Osteocyte (in vitro differentiated cells): ENCODE results near the gene DOCK1. TPM values are rescaled to one million over a fixed set of nuclear protein-coding genes. Genes with fewer than 3 reads are reported as not detected.
"Not testable (repeated sequence)": the region's sequence is repeated elsewhere in the genome, so short reads cannot be mapped to it uniquely, and the experiment has no call there.

Source experiments
- DNase-seq: peaks from one replicate; pipeline ENCODE4 v3.0.0; 2021; ENCODE audit warnings: mixed read lengths; ENCODE audit not compliant: unreplicated experiment; ENCODE audit errors: extremely low spot score
- H3K27ac Mint-ChIP-seq: one replicate; pipeline ENCODE4 v1.8.0; 2021; ENCODE audit warnings: mild to moderate bottlenecking, mixed read lengths; ENCODE audit not compliant: unreplicated experiment
- H3K27me3 Mint-ChIP-seq: one replicate; pipeline ENCODE4 v1.8.0; 2021; ENCODE audit warnings: mixed read lengths; ENCODE audit not compliant: unreplicated experiment
- H3K36me3 Mint-ChIP-seq: one replicate; pipeline ENCODE4 v1.8.0; 2021; ENCODE audit warnings: mixed read lengths; ENCODE audit not compliant: unreplicated experiment
- H3K4me1 Mint-ChIP-seq: one replicate; pipeline ENCODE4 v1.8.0; 2021; ENCODE audit warnings: mixed read lengths; ENCODE audit not compliant: unreplicated experiment
- H3K4me3 Mint-ChIP-seq: one replicate; pipeline ENCODE4 v1.8.0; 2021; ENCODE audit warnings: mild to moderate bottlenecking, moderate library complexity, mixed read lengths; ENCODE audit not compliant: unreplicated experiment
- H3K9me3 Mint-ChIP-seq: one replicate; pipeline ENCODE4 v1.8.0; 2021; ENCODE audit warnings: mixed read lengths; ENCODE audit not compliant: unreplicated experiment
- CTCF ChIP-seq: fragments of 200-600 bp; sonication (generic); IDR thresholded peaks from 2 replicates; pipeline ENCODE4 v1.5.0; 2021; ENCODE audit warnings: antibody characterized with exemption, mild to moderate bottlenecking, moderate library complexity
- total RNA-seq: library from RNA; stranded (reverse); gene quantifications from 2 replicates; pipeline ENCODE4 v1.2.1, GENCODE V29; 2021

The DOCK1 gene
- total RNA-seq, 1 donor from 2014 or later, result 66.3 TPM

GRCh38 chr10:126910798-126911197, 5.6 kb downstream of the DOCK1 start:
- peaks cover 4% of the 10 kb centered on the region for H3K9me3 Mint-ChIP-seq
- no peaks in the 10 kb centered on the region for H3K27me3 Mint-ChIP-seq
- peaks cover 16% of the 10 kb centered on the region for H3K4me1 Mint-ChIP-seq
- no peak for TF ChIP-seq CTCF
- H3K27ac Mint-ChIP-seq, result no peak overlapping the region
- no peak for DNase-seq
- no peak overlapping the region for H3K4me3 Mint-ChIP-seq
- H3K36me3 Mint-ChIP-seq, result peaks cover 2% of the 10 kb centered on the region

- no peak overlapping the region for H3K27ac Mint-ChIP-seq
- peaks cover 15% of the 10 kb centered on the region for H3K4me1 Mint-ChIP-seq
- no peak overlapping the region for H3K4me3 Mint-ChIP-seq
- peaks cover 4% of the 10 kb centered on the region for H3K9me3 Mint-ChIP-seq
- no peak for TF ChIP-seq CTCF
- H3K36me3 Mint-ChIP-seq, result peaks cover 2% of the 10 kb centered on the region
- DNase-seq, result no peak
- no peaks in the 10 kb centered on the region for H3K27me3 Mint-ChIP-seq
These were observed 6.1 kb downstream of the DOCK1 start for GRCh38 chr10:126911301-126911700.

GRCh38 chr10:126913316-126913715, 8.1 kb downstream of the DOCK1 start:
- peaks cover 4% of the 10 kb centered on the region for H3K9me3 Mint-ChIP-seq
- H3K4me1 Mint-ChIP-seq, result peaks cover 10% of the 10 kb centered on the region
- H3K4me3 Mint-ChIP-seq, result no peak overlapping the region
- peaks cover 2% of the 10 kb centered on the region for H3K36me3 Mint-ChIP-seq
- DNase-seq, result no peak
- no peaks in the 10 kb centered on the region for H3K27me3 Mint-ChIP-seq
- TF ChIP-seq CTCF, result no peak
- H3K27ac Mint-ChIP-seq, result no peak overlapping the region

- H3K4me1 Mint-ChIP-seq, result peaks cover 10% of the 10 kb centered on the region
These were observed 9.3 kb downstream of the DOCK1 start for GRCh38 chr10:126914561-126914960.

GRCh38 chr10:126916952-126917351, 11.7 kb downstream of the DOCK1 start:
- H3K27ac Mint-ChIP-seq, H3K9me3 Mint-ChIP-seq, DNase-seq, H3K27me3 Mint-ChIP-seq, H3K4me3 Mint-ChIP-seq, H3K36me3 Mint-ChIP-seq: not testable (repeated sequence)
- H3K4me1 Mint-ChIP-seq, result peaks cover 10% of the 10 kb centered on the region

More at GRCh38 chr10:126914561-126914960, 9.3 kb downstream of the DOCK1 start:
- H3K27me3 Mint-ChIP-seq, result no peaks in the 10 kb centered on the region
- peaks cover 4% of the 10 kb centered on the region for H3K9me3 Mint-ChIP-seq
- H3K36me3 Mint-ChIP-seq, result peaks cover 2% of the 10 kb centered on the region
- H3K4me3 Mint-ChIP-seq, result no peak overlapping the region
- H3K27ac Mint-ChIP-seq, result no peak overlapping the region
- TF ChIP-seq CTCF, result no peak
- DNase-seq, result no peak

GRCh38 chr10:126917375-126917774, 12.1 kb downstream of the DOCK1 start:
- peaks cover 6% of the 10 kb centered on the region for H3K36me3 Mint-ChIP-seq
- no peak for DNase-seq
- peak overlapping the region; percentile 44 for H3K27ac Mint-ChIP-seq
- H3K4me3 Mint-ChIP-seq, result no peak overlapping the region
- H3K9me3 Mint-ChIP-seq, result peaks cover 4% of the 10 kb centered on the region
- no peak for TF ChIP-seq CTCF
- peaks cover 12% of the 10 kb centered on the region for H3K4me1 Mint-ChIP-seq
- H3K27me3 Mint-ChIP-seq, result no peaks in the 10 kb centered on the region
